Kidney glomerular epithelial cell (primary cell): ENCODE results near the gene HOXD3.

Experiments used
- DNase-seq: peaks from one replicate; lab custom pipeline; 2025; lab: John Stamatoyannopoulos, UW

HOXD3 gene

DNA sequence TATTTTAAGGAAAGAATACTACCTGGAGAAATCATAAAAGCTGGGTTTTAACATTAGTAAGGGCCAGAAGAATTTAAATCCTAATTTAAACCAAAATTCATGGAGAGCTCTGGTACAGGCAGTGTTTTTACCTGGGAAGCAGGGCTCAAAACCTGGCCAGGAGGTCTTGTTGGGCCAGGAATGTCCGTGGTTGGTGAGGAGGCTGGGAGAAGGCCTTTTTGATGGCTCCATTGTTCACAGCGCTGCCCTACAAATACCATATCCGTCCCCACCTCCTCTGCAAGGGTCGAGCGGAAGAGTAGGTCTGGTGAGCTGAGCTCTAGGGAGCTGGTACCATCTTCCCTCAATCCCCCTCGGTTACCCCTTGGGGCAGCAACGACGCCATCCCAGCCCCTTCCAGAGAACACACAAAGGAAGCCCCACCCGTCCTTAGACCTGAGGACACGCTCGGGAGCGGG is 20.5 kb downstream of the HOXD3 start:
- no peak for DNase-seq

DNA sequence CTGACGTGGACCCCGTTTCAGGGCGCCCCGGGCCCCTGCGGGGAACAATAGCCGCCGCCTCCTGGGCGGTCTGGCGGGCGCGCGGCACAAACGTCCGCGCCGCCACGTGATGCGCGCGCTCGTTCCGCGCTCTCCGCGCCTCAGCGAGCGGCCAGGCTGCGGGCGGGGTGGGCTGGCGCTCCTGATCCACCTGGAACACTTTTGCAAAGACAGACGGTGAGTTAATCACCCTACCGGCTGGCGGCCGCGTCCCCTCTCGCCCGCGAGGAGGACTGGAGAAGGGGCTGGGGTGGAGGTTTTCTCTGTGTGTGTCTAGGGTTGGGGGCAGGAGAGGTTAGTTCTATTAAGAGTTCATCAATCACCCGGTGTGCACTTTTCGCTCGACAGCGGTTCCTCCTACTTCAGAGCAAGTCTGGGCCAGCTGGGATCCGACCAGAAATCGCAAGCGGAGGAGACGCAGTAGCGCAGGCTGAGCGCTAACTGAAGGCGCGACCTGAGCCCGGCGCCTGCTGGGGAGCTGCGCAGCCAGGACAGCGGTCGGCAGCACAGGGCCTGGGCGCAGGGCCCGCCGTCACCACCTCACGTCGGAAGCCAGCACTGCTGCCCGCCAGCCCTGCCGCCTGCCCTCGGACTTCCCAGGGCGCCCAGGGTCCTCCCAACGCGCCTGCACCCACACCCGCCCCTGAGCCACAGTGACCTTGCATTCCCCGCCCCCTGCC is 21.1 kb downstream of the HOXD3 start:
- DNase-seq = no peak

DNA sequence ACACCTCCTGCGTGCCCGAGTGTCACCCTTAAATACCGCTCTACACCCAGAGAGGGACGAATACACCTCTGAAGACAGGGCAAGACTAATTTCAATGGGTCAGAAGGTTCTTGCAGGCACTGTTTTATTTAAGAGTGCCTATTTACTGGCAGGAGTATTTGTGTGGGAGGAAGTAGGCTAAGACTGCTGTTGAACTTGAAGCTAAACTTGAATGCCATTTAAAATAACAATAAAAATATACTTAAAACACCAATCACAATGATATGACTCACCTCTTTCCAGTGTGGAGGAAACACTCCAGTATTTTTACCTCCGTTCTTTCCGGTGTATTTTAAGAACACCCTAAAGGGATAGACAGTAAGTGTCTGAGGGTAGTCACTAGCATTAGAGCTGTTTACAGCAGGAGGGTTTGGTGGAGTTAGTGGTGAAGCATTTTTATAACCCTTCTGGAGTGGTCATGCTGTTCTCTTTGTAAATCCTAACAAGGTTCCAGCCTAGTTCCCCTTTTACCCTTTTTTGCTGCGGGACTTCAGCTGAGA is 21.7 kb downstream of the HOXD3 start:
- DNase-seq = no peak

DNA sequence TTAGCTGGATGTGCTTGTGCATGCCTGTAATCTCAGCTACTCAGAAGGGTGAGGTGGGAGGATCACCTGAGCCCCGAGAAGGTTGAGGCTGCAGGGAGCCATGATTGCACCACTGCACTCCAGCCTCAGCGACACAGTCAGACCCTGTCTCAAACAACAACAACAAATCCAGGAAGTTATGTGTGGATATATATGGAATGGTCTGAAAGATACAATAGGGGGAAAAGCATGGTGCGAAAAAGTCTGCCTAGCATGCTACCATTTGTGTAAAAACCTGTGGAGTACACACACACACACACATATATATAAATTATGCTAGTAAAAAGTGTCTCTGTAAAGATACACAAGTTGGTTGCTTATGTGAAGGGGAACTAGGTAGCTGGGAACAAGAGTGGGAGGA is 24.4 kb downstream of the HOXD3 start:
- DNase-seq = no peak

DNA sequence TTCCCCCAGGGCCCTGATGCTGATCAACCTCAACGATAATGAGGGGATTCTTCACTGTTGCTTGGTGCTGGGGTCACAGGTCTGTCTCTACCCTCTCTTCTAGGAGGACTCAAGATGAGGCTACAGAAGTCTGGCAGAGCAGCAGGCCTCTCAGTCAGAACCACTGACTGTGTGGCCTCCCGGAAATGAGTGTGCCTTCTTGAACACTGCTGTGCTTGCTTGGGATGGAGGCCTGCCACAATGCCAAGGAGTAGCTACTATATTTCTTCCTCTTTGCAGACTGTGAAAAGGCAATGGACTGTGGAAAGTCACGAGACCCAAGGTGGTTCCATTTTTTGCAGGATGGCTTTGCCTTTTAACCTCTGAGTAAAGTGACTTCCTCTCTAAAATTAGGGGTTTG is 25.6 kb downstream of the HOXD3 start:
- no peak for DNase-seq

DNA sequence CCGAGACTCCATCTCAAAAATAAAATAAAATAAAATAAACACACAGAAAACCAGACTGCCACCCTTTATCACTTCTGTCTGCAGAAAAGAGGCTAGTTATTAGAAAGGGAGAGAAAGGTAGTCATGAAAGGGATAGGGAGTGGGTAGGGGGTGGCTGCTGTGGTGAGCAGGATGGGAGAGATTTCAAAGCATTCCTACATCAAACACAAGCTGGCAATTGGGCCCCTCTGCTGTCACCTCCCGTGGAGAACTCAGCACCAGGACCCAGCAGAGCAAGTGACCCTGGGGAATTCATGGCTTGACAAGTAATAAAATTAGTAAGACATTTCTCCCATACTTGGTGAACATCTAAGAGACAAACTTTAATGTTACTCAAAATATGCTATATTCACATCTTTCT is 27.6 kb downstream of the HOXD3 start:
- no peak for DNase-seq

DNA sequence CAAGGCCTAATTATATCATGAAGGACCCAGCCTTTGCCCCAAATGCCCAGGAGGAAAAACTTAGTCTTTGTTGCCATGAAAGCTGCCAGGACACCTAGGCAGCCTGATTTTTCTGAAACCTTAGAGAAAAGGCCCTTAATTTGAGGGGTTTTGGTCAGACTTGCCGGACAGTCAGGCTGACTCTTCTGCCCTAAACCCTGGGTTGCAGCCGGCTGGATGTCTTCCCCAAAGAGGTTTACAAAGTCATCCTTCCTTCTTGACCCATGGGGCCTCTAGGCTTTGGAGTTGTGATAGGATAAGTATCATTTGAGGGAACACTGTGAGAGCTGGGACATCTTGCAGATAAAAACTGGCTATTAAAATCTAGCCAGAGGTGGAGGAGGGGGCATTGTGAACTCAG is 28.9 kb downstream of the HOXD3 start:
- no peak for DNase-seq

DNA sequence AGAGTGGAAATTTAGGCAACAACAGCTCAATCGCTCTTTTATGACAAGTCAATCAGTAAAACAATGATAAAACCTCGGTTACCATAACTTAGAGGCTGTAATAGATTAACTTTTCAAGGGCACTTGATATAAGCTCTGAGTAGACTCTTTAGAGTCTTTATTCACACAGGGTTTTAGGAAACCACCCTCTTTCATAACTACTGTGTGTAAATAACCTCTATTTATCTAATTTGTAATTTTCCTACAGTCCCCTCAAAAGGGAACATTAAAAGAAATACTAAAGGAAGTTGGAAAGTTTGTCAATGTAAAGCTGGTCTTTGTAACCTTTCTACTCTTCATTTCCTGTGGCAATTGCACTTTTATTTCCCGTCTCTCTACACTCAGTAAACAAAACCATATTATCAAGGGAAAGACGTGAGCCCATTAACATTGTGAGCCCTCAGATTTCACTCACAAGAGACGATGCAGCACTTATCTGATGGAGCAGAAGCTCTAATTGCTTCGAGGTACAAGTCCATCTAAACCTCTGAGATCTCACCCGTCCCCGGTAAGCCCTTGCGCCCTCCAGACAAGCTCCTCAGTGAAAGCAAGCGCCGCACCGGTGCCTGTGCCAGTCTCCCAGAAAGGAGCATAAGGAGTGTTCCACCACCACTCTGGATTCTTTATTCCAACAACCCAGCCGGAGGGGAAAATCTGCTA is 30.2 kb downstream of the HOXD3 start:
- no peak for DNase-seq

DNA sequence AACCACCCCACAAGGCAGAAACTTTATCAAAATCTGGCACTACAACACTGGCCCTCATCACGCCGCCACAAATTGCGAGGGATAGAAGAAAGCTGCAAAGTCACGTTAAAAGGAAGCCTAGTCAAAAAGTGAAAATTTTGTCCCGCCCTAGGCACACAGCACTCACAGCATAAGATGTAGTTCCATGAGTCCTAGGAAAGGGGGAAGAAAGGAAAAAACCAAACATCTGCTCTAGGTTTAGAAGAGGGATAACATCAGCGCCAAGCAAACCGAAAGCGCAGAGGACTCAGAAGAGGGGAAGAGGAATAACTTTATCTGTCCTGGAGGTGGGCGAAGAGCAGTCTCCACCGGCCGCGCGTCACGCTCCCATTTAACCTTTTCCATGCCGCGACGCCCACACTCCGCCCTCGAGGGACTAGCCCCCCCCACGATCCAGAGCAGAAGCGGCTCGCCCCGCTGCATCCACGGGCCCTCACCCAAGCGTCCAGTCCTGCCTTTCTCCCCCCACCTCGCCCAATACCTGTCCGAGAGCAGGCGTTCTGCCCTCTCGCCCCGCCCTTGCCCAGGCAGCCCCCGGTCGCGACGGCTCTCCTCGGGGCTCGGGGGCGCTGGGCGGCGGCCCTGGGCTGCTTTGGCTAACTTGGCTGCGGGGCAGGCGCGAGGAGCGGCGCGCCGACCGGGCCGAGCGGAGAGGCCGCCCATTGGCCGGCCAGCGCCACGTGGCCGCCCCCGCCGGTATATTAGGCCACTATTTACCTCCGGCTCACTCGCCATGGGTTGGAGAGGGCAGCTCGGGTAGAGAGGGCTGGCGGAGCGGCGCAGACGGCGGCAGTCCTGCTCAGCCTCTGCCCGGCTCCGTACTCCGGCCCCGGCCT is 31.0 kb downstream of the HOXD3 start, which contains the start of gene HOXD1:
Gene HOXD1 (plus strand): TSS at position 770 of the 875 bp plus-strand sequence. CDS start 134 bp downstream, outside the sequence.
- DNase-seq = peak; percentile 35

DNA sequence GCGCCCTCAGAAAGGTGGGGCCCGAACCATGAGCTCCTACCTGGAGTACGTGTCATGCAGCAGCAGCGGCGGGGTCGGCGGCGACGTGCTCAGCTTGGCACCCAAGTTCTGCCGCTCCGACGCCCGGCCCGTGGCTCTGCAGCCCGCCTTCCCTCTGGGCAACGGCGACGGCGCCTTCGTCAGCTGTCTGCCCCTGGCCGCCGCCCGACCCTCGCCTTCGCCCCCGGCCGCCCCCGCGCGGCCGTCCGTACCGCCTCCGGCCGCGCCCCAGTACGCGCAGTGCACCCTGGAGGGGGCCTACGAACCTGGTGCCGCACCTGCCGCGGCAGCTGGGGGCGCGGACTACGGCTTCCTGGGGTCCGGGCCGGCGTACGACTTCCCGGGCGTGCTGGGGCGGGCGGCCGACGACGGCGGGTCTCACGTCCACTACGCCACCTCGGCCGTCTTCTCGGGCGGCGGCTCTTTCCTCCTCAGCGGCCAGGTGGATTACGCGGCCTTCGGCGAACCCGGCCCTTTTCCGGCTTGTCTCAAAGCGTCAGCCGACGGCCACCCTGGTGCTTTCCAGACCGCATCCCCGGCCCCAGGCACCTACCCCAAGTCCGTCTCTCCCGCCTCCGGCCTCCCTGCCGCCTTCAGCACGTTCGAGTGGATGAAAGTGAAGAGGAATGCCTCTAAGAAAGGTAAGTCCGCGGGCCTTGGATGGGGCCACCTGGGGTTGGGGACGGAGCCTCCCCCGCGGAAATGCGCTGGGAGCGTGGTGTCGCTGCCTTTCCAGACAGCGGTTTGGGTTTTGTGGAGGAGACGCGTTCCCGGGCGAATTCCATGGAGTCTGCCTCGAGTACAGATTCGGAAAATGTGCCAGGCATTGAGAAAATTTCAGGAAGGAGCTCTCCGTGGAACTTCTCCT is 31.9 kb downstream of the HOXD3 start:
- DNase-seq = no peak

DNA sequence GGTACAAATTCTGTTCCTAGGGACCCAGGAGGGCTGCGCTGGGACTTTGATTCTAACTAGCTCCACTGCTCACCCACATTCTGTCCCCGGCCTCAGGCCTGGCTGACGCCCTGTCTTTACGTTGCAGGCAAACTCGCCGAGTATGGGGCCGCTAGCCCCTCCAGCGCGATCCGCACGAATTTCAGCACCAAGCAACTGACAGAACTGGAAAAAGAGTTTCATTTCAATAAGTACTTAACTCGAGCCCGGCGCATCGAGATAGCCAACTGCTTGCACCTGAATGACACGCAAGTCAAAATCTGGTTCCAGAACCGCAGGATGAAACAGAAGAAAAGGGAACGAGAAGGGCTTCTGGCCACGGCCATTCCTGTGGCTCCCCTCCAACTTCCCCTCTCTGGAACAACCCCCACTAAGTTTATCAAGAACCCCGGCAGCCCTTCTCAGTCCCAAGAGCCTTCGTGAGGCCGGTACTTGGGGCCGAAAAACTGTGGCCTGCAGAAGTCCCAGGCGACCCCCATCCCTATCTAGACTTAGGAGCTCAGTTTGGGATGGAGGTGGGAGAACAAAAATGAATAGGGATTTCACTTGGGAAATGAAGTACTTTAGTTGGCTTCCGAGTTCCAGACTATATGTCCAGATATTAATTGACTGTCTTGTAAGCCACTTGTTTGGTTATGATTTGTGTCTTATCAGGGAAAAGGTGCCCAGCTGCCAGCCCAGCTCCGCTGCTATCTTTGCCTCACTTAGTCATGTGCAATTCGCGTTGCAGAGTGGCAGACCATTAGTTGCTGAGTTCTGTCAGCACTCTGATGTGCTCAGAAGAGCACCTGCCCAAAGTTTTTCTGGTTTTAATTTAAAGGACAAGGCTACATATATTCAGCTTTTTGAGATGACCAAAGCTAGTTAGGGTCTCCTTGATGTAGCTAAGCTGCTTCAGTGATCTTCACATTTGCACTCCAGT is 32.9 kb downstream of the HOXD3 start:
- DNase-seq = no peak

DNA sequence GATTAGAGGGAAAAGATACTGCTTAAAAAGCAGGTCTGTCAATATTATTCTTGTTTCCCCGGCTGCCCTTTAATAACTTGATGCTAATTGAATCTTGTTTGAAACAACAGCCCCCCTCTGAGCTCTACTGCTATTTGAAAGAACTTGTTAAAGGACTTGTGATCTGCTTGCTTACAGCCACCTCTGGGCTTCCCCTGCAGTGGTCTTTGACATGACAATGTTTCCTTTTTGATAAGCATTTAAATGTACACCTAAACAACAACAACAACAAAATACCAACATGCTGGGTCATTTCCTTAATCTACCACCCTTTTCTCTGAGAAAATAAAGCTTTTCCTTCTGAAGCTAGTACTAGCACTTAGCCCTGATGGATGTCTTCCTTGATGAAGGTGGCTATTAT is 35.2 kb downstream of the HOXD3 start:
- DNase-seq = no peak

DNA sequence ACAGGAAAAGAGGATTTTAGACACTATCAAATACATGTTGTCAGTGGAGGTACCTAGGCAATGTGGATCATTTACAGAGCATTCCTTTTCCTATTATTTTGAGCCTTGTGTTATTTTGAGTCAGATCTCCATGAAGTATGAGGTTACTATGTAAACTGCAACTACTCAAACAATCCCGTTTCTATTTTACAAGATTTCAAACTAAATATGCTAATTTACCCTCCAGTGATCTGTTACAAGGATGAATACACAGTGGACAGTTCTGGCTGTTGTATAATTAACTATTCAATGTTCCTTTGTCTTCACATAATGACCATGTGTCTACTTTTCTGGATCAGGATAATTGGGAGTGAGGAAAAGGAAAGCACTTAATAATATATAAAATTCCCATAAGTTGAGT is 35.9 kb downstream of the HOXD3 start:
- peak; percentile 22 for DNase-seq

DNA sequence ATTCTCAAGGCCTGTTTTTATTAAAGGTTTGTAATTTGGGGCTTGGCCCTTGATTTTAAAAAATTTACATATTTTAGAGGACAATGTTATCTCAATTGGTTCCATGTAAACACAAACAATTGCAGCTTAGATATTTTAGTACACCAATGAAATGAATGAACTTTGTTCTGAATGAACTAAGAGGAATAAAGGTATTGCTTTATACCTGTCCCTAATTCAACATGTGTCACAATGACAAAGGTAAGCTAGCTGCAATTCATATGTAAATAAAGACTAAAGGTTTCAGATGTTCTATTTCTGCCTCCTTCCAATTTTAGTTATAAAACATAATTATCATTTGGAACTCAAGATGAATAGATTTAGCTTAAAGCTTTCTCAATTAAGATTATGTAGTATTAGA is 42.8 kb downstream of the HOXD3 start:
- no peak for DNase-seq

DNA sequence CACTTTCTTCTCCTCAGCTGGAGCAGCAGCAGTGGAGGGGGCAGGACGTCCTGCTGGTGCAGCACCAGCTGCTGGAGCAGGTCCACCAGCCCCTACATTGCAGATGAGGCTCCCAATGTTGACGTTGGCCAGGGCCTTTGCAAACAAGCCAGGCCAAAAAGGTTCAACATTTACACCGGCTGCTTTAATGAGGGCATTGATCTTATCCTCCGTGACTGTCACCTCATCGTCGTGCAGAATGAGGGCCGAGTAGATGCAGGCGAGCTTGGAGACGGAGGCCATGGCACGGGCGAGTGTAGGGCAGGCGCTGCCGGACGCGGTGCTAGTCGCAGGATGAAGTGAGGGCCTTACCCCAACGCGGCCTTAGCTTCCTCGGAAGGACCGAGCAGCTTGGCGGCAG is 43.9 kb downstream of the HOXD3 start:
- DNase-seq = no peak

DNA sequence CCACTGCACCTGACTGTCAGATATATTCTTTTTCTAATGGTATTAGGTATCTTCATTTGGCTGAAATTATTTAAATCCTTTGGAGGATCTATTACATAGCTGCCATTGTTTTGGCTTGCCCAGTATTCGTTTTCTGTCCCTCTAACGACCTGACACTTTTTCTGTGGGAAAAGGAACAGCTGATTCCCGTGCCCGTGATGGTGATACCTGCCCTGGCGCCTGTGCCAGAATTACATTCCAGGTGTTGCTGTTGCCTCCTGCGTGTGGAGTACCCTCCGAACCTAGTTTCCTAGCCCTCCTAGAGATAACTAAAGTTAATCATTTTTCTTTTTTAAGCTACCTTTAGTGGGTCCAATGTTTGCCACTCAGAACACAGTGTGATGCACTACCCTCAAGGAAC is 45.4 kb downstream of the HOXD3 start:
- DNase-seq = no peak

DNA sequence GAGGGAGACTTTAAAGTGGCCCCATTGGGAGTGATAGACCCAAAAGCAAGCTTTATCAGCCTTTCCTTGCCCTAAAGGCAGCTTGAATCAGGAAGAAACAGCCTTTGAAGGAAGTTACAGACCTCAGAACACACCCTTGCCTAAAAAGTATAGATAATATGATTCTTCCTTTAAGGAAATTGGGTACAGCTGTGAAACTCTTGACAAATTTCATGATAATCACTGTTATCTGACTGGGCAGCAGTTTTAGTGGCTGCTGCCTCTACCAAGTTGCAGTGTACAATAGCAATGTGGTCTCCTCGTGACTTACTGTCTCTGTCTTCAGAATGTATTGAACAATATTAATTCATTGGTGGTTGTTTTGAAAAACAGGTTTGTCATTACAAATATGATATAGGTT is 48.0 kb downstream of the HOXD3 start:
- DNase-seq = no peak

DNA sequence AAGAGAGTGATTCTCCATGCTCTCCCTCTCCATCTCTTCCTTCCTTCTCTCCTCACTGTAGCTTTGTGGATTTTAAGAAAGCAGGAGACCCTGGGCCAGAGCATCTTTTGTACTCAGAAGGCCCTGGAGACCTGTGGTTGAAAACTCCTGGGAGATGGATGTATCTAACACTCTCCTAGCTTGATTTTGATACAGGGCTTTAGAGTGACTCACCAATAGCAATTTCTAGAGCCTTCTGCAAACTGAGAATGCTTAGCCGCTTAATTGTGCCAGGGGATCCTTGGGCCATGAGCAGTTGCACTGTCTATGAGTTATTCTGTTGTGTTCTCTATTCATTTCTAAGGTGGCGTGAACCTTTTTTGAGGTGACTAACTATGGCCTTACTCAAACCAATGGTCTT is 49.0 kb downstream of the HOXD3 start:
- DNase-seq = no peak

DNA sequence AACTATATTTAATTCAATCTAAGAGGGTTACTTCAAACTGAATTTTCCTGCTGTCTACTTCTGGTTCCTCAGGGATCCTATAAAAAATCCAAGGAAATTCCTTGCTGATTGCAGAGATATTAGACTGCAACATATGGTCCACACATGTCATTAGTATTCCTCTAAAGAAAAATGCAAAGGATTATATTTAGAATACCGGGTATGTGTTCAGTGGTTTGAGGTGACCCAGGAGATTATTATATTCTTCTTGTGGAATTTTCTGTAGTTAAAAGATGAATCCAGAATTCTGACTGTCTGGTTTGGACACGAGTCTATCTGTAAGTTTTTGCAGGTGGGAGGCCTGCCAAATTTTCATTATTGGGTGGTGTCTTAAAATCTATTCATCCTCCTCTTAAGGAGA is 49.6 kb downstream of the HOXD3 start:
- no peak for DNase-seq

DNA sequence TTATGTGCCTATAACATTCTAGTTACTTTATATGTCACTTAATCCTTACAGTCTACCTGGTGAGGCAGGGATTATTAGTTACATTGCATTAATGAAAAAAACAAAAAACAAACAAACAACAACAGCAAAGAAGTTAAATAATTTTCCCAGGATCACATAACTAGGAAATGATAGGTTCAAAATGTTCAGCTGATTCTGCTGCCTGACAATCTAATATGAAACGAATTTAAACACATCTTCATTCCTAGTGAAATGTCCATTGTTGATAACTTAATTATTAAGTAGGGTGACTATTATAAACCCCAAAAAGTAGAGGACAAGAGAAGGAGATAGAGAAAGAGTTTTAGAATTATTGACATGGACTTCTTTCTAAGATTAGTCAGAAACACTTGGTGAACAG is 54.0 kb downstream of the HOXD3 start:
- DNase-seq = no peak
